Hepatic stellate cell (primary cell): Measurements from ENCODE around the gene MRPL55.

ENCODE experiments used
- DNase-seq: peaks from one replicate; pipeline ENCODE4 v3.0.0; 2011; ENCODE audit warnings: low spot score

The MRPL55 gene

DNA sequence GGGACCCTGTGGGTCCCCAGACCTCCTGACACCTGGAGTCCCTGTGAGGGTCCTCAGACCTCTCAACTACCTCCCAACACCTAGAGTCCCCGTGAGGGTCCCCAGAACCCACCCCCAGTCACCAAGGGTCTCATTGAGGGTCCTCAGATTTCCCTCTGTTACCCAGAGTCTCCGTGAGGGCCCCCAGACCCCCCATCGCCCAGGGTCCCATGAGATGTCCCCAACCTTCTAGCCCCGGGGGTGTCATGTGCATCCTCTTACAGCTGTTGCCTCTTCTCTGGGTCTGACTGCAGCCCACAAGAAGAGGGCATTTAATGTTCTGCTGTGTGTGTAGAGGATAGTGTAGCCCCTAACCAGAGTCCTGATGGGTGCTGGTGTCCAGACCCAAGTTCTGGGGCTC, 38.7 kb upstream of the MRPL55 start:
- no peak for DNase-seq

DNA sequence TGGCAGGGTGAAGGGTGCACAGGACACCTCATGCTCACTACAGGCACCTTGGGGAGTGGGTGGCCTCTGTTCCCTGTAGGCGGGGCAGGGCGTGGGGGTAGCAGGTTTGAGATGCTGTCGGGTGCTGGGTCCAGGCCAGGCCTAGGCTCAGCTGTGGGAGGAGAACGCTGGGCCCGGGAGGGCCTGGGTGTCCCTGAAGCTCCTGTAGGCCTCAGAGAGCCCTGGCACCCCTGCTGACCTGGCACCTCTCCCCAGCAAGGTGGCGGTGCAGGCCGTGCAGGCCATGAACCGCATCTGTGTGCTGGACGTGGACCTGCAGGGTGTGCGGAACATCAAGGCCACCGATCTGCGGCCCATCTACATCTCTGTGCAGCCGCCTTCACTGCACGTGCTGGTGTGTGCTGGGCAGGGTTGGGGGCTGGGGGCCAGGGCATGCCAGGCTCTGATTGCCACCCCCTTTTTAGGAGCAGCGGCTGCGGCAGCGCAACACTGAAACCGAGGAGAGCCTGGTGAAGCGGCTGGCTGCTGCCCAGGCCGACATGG, 38.1 kb upstream of the MRPL55 start:
- DNase-seq = no peak

DNA sequence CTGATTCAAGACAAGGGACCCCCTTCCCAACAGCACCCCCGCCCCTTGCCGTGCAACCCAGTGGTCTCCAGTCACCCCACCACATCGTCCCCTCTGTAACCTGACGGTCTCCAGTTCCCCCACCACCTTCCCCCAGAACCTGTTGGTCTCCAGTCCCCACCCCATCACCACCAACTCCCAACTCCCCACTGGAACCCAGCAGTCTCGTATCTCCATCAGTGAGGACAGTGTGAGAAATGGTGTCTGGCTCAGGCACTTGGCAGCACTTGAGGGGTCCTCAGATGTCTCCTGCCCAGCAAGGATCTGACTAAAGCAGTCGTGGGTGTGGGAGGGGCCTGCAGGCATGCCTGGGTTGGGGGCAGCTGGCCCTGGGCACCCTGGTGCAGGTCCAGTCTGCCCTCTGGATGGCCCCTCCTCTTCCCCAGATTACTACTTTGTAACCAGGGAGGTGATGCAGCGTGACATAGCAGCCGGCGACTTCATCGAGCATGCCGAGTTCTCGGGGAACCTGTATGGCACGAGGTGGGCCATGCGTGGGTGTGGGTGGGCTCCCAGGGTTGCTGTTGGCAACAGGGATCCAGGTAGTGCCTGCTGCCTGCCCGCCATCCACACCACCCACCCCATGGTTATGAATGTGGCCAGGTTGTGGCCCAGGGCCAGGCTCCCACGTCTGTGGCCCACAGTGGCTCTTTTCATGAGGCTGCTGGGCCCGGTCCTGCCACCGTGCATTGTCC, 37.5 kb upstream of the MRPL55 start:
- DNase-seq = no peak

DNA sequence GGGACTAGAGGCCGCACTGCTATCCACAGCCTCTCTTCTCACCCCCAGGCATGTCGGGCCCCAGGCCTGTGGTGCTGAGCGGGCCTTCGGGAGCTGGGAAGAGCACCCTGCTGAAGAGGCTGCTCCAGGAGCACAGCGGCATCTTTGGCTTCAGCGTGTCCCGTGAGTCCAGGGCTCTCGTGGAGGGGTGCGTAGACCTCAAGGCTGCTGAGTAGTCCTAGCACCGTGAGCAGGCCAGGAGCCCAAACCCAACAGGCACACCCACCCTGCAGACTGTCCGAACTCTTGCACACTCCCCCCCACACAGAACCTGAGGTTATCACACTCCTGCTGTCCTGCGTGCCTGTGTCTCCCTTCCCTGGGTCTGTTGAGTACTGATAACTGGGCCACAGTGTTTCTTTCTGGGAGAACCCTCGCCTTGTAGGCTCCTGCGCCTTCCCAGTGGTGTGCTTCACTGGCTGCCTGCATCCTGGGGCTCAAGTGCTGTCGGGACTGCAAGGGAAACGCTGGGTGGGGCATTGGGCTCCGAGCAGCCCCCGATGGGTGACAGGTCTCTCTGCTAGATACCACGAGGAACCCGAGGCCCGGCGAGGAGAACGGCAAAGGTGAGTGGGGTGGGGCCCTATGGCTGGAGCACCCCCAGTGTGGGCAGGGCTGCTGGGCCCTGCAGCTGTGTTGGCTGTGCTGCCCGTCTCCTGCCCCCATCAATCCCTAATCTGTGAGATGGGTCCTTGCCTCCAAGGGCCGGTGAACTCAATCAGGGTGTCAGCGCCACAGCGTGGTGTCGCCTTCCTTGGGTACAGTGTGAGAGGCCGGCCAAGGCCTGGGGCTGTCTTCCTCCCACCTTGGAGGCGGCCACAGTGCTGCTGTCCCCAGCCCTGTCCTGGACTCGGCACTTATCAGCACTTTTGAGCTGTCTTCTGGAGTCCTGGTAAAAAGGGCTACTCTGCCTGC, 36.6 kb upstream of the MRPL55 start:
- DNase-seq = no peak

DNA sequence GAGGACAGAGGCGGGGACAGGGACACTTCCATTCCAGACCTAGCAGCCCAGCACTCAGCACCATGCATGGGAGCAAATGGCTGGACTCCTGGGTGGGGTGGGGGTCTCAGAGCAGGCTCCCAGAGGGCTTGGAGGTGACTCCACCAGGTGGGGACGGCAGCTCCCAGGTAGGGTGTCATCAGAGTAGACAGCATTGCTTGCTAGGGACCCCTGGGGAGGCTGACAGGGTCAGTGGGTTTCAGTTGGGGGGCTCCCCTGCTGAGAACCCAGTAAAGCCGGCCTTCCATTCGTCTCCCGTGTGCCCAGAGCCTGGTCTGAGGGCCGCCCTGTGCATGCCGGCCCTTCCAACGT, 35.9 kb upstream of the MRPL55 start:
- no peak for DNase-seq

DNA sequence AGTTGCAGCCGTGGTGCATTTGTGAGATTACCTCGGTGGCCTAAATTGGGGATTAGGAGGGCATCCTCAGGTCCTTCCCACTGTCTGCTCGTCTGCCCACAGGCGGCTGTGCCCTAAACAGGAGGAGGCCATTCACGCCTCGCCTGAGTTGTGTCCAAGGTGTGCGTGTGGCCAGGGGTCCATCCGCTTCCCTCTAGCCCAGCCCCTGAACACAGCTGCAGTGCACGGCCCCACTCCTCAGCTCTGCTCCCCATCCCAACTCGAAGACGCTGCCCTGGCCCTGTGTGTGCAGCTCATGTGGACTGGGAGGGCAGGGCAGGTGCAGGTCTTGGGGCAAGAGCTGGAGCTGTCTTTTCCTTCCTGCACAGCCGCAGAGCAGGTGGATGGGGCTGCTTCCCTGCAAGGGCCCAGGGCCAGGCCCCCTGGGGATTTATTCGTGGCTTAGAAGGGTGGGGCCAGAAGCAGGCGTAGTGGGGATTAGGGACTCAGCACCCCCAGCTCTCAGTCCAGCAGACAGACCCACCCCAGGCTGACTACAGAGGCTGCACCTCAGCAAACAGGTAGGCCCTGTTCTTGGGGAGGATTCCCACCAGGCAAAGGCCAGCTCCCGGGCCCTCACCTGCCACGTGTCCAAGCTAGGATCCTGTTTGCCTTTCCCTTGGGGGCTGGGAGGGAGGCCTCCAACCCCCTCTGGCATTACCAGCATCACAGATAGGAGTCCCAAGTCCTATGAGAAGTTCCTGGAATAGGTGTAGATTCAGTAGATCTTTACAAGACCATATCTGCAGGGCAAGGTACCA, 35.3 kb upstream of the MRPL55 start:
- no peak for DNase-seq

DNA sequence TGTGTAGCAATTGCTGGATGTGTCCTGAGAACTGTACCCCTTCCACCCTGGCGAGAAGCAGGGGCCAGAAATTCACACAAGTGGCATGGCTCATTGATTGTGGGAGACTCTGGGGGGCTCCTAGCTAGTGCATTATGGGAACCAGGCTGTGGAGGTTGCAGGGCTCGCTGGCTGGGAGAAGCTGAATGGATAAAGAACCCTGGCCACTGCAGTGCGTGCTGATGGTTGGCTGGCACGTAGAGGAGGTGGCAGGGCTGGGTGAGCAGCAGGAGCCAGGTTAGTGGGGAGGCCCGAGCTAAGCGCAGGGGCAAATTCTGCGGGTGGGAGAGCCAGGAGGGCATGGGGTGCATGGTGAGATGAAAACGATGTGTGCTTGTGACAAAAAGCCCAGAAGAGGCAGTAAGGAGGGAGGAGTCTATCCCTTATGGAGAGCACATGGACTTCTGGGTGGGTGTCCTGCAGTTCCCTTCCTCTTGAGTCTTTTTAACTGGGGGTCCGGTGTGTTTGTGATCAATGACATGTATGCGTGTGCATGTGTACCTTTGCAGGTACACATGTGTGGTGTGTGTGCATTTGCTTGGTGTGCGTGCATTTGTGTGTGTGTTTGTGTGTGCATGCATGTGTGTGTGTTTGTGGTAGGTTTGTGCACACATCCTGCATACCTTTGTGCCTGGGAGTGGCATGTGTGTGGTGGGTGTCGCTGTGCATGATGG, 34.5 kb upstream of the MRPL55 start:
- no peak for DNase-seq

DNA sequence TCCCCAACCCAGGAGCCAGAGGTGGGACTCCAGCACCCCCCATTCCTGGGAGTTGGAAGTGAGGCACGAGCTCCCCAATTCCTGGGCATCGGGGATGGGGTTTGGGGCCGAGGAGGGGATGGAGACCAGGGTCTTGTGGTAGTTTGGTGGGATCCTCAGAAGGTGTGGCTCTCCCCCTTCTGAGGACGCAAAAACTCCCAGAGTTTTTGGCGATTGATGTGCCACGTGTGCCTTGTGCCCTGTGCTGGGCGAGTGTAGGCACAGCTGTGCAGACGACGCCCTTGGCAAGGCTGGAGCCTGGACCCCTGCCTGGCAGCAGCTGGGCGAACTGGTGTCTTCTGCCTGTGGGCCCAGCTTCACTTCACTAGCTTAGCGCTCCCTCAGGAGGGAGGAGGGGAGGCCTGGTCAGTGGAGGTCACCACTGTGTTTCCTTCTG, 33.6 kb upstream of the MRPL55 start:
- no peak for DNase-seq

DNA sequence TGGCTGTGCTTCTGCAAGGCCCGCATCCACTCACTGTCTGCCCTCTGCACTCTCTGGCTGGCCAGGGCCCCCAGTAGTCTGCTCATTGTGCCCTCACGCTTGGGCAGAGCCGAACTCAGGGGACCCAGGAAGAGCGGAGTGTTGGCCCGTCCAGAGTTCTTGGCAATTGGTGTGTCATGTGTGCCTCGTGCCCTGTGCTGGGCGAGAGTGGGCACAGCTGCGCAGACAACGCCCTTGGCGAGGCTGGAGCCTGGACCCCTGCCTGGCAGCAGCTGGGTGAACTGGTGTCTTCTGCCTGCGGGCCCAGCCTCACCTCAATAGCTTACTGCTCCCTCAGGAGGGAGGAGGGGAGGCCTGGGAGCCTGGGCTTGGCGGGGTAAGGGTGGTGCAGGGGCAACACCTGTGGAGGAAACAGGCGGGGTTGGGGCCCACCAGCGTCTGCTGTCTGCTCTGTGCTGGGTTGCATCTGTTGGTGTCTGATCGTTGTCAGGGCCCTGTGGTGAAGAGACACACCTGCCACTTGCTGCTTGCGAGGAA, 33.1 kb upstream of the MRPL55 start:
- DNase-seq = no peak

DNA sequence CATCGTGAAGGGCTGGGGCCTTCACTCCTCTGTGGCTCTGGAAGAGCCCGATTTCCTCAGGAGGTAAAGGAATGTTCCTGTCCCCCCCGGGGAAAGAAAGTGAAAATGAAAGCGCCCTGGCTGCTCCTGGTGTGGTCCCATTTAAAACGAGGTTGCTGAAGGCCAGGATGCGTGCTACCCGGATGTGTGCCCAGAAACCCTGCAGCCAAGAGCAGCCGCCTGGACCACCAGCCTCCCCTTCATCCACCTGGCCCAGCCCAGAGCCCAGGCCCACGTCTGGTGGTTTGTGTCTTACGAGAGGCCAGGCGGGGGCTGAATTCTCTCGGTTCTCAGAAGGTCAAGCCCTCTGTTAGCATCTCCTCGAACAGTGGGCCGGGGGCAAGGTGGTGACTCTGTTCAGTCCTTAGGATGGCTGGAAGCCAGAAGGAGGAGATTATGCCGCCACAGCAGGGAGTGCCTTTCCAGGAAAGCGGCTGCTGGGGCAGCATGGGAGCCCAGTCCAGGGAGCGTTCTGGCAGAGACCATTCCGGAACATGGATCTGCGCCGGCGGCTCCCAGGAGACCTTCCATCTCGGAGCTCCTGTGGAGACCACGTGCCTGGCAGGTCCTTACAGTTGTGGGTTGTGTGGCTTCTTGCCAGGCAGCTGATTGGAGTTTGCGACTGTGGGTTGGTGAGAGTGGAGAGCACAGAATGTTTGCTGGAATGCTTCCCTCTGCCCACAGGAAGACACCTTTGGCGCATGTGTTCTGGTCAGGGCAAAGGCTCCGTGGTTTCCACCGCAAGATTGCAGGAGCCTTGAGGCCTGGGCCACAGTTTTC, 32.3 kb upstream of the MRPL55 start:
- peak; percentile 81 for DNase-seq

DNA sequence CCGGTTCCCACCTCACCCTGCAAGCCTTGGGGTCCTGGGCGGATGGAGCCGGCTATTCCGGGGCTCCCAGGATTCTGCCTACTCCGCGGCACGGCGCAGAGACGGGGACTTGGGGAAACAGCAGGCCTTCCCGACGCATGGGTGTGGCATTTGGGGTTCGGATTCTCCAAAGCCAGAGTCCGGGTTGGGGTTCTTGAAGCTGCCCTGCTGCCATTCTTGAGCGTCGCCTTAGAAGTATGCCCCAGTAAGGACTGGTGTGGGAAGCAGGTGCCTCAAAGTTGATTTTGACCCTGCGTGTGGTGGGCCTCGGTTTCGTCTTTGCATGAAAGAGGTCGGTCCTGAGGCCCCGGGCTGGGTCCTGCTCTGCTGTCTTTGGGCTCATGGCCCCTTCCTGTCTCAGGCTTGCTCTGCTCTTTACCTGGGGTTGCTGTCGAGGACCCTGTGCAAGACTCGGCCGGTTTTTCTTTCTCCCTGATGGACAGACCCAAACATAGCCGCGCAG, 31.7 kb upstream of the MRPL55 start:
- DNase-seq = no peak

DNA sequence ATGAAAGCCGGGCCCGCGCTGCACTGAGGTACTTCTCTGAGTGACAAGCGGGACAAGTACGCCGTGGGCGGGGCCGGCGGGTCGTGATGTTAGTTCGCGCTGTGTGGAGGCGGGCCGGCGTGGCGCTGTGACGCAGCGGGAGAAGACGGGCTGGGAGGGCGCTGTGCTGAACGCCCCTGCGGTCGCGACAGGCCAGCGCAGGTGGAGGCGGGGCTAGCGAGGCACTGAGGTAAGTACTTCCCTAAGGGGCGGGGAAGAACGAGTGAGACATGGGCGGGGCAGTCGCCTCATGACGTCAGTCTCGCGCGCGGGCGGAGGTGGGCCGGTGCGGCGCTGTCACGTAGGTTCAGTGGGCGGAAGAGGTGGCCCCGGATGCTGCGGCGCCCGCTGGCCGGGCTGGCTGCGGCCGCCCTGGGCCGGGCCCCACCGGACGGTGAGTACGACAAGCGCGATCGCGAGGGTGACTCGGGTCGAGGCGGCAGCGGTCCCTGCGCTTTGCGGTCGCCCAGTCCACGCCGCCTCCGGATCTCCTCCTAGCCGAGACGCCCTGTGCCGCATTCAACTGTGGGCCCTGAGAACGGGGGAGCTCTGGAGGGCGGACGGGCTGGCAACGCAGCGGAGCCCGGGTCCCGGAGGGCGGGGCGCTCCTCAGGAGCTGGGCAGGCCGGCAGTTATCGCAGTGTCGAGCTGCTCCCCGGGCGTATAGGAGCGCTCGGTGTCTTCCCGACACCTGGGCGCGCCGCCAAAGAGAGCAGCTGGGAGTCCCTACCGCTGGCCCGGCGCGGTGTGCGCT, 31.0 kb upstream of the MRPL55 start, which contains the start of gene GUK1:
GUK1 (plus strand) TSS at position 349 of the 793 bp plus-strand sequence; CDS start at position 373, 24 bp downstream.
- peak; percentile 96 for DNase-seq

DNA sequence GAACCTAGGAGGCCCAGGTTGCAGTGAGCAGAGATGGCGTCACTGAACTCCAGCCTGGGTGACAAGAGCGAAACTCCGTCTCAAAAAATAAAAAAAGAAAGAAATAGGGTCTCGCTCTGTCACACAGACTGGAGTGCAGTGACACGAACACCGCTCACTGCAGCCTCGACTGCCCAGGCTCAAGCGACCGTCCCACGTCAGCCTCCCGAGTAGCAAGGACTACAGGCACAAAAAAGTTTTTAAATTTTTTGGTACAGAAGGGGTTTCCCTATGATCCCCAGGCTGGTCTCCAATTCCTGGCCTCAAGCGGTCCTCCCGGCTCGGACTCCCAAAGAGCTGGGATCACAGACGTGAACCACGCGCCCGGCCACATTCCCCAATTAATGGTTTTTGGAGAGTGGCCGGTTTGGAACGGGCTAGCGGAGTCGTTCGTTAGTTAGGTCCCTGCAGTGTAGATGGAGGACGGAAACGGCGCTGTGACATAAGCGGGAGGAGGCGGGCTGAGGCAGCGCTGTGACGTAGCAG, 30.4 kb upstream of the MRPL55 start:
- no peak for DNase-seq

DNA sequence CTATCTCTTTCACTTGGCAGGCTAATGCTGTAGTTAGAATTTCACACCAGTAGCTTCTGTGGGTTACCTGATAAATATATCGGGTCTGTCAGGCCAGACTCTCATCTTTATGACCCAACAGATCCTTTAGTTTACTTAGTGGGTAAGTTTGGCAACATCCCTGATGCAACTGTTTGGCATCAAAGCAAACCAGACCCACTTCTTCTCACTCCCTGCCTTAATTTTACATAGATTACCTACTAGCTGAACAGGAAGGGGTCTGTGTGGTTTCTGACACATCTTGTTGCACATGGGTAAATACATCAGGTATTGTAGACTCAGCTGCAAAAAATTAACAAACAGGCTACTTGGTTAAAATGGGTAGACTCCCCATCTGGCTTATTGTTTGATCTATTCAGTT, 27.8 kb upstream of the MRPL55 start:
- DNase-seq = no peak

DNA sequence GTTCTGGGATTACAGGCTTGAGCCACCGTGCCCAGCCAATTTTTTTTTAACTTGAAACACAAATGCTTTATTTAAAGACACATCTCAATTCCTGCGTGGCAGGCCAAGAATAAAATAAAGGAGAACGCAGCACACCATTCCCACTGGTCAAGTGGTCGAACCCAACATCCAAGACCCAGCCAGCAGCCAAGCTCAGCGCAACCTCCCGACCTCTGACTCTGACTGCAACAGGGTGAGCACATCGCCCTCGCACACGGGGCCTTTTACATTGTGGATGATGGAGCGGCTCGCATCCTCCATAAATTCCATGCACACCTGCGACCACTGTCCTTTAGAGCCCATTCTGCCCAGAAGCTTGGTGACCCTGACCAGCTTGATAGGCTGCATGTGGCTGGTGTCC, 25.5 kb upstream of the MRPL55 start:
- no peak for DNase-seq

DNA sequence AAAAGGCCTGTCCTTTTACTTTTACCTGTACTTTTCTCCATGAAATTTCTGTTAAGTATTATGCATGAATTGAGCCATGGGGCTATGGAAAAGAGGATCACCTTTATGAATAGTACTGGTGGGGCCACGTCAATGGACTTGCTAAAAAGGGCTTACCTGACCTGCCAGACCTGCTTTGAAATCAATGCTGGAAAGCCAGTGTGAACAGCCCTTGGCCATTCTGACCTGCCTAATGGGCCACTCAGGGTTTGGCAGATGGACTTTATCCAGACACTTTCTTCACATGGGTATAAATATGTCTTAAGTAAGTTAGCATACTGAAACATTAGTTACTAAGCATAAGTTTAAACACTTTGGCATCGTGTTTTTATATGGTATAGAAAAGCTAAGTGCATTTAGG, 22.7 kb upstream of the MRPL55 start:
- no peak for DNase-seq

DNA sequence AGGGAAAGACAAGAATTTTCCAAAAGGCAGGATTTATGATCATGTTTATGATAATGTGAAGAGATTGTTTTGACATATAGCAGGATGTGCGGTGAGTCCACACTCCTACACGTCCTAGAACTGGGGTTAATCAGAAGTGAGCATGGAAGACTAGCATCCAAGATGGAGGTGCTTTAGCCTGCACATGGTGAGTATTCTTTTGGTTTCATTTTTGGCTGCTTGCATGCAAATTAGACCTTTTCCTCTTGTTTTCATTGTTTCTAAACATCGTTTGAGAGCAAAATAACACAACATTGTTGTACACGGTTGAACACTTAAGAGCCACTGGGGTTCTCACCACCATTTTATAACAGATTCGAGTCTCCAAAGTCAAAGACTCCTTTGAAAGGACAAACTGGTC, 16.1 kb upstream of the MRPL55 start:
- no peak for DNase-seq

DNA sequence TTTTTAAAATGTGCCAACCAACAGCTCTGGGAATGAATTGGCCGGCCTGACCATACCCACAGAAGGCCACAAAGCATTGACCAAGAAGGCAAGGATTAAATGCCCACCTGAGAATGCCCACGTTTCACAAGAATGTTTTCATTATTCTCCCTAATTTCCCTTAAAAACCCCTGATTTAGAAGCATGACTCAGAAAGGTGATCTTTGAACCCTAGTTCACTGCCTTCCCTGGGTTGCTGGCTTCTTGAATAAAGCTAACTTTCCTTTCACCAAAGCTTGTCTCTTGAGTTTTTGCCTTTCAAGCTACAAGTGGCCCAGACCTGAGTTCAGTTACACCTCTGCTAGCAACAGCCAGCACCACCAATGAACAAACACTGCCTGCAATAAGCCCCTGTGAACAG, 14.4 kb upstream of the MRPL55 start:
- DNase-seq = no peak

DNA sequence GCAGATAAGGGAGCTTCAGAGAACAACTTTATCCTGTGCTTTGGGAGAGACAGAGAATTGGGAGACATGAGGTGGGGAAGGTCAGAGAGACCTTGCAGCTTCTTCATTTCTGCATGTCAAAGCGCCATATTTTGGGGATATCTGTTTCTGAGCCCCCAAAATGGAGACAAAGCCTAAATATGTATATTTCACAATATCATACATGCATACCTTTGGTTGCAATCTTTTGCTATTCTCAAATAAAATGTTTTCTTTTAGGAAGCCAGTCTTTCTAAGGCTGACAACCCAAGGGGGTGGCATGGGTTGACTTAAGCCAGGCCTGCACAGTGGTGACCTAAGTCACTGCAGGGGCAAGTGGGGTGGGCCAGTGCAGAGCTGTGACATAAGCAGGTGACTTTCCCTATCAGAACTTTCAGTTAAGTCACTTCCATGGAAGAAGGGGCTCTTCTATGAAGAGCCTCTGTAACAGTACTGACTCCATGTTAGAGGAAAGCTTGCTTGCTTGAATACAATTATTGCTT, 13.9 kb upstream of the MRPL55 start:
- DNase-seq = no peak
